Measurements from ENCODE around the gene JPH2.

- no peak for TF ChIP-seq CTCF (IDR thresholded peaks at IDR 0.05)
- TF ChIP-seq POLR2A (IDR thresholded peaks at IDR 0.05) = no peak
Observed at GRCh38 chr20:44221368-44221954, 34.5 kb upstream of the JPH2 start.
